Ammon's horn (tissue), 1 donor: ENCODE results near the gene STOX1.
"Not testable (repeated sequence)": the region's sequence is repeated elsewhere in the genome, so short reads cannot be mapped to it uniquely, and the experiment has no call there.

Source experiments
- DNase-seq: peaks from one replicate; pipeline ENCODE4 v3.0.0-alpha.2; 2016; ENCODE audit warnings: low spot score

STOX1 gene

DNA sequence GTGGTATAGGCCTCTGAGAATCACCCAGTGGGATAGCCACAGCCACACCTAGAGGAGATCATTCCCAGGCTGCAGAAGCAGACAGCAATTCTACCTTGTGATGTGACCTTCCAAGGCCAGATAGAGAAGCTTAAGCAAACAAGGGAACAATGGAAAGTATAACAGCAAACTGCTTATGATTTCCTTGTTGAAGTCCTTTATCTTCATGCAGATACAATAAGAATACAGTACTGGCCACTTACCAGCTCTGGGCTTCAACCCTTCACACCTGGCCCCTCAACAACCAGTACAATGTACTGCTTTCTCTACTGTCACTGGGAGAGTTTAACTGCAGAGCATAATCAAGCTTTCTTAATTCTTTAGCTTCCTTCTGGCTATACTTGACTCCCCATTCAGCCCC is 51.2 kb downstream of the STOX1 start:
- no peak for DNase-seq

DNA sequence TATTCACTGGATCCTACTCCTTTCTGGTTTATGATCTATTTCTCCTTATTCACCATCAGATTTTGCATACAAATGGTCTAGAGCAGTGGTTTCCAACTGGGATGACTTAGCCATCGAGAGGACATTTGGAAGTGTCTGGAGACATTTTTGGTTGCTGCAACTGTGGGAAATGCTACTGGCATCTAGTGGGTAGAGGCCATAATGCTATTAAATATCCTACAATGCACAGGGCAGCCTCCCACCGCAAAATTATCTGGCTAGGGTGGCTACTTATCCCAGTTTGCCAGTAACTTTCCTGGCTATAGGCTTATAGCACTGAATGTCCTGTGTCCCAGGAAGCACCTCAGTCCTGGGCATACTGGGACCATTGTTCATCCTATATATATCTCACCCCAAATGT is 52.3 kb downstream of the STOX1 start:
- no peak for DNase-seq

- DNase-seq, result no peak
Observed at GRCh38 chr10:68880181-68880580, 52.9 kb downstream of the STOX1 start.

DNA sequence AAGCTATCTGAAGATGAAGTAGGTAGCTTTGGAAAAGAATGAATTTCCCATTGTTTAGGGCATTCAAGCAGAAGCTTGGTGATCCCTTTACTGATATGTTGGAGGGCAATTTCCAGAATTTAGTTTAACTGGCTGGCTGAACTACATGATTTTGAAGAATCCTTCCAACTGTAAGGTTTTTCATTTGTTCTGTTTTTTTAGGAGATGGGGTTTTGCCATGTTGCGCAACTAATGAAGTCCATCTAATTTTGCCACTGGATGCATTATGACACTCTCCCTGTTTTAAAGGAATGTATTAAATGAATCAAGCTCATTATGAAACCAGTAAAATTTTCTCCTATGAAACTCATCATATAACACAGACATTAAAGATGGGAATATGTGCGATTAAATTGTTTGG is 67.7 kb downstream of the STOX1 start:
- no peak for DNase-seq

DNA sequence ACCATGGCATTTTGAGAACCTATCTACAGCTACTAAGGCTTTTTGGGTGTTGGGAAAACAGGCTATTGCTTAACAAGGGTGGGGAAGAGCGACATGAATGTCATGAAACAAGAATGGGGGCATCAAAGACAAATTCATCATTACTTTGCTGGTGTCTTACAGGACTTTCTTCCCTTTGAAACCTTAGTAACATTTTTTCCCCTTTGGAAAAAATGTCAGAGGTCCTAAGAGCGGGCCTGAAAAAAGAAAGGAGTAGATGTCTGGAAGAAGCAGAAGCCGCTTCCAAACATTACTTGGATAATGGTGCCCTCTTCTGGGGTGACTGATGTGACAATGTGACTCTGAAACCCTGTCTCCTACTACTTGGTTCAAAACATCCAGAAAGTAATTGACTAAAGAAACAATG is 70.0 kb downstream of the STOX1 start:
- peak; percentile 86 for DNase-seq

DNA sequence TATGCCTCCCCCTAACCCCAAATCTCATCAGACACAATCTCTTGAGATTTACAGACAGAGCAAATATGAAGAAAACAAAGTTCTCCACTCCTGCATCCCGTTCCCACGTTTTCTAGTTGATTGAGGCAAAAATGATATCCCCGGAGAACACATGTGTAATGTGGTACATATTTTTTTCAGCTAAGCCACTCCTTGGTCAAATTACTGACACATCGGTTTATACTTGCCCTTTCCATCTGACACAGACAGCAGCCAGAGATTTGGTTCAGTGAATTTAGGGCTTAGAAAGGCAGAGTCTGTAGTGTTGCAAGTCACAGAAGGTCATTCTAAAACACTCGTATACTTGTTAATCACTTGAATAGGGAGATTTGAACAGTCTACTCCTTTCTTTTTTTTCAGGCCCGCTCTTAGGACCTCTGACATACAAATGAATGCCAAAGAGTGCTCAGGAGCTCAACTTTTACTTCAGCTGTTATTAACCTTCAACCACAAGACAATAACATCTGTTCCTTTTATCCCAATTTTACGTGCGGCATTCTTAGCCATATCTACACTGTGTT is 71.9 kb downstream of the STOX1 start:
- no peak for DNase-seq

DNA sequence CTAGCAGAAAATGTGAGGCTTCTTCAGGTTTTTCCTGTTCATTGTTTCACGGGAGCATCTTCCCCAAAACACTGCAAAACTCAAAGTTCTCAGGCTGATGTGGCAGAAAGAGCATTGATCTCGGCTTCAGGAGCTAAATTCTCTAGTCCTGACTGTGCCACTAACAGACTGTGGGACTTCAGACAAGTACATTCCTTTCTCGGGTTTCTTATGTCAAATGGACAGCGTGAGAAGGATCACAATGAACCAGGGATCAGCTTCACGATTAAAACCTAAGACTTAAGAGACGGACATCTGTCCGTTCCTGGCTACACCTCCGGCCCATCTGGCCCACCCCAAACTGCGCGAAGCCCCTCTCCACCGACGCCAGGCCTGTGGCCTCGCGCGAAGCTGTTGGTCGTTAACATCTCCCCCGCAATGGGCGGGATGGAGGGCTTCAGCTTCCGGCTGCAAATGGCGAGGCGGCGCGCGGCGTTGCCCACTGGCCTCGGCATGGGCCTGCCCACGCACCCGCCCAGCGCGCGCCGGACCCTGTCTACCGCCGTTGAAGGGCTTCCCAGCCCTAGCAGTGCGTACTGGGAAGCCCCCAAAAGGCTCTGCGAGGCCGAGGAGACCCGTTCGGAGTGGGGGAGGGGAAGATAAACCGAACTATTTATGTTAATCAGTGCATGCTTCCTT is 73.2 kb downstream of the STOX1 start:
- no peak for DNase-seq

GRCh38 chr10:68901105-68901927 is 74.0 kb downstream of the STOX1 start, which contains the start of gene DDX50:
Gene DDX50, plus strand, starts transcription at chr10:68901315. Its CDS starts 70 bp downstream, at chr10:68901385.
- DNase-seq, result peak; percentile 99

GRCh38 chr10:68902382-68902781 is 75.1 kb downstream of the STOX1 start:
- no peak for DNase-seq

GRCh38 chr10:68924593-68924992 is 97.3 kb downstream of the STOX1 start:
- no peak for DNase-seq

DNA sequence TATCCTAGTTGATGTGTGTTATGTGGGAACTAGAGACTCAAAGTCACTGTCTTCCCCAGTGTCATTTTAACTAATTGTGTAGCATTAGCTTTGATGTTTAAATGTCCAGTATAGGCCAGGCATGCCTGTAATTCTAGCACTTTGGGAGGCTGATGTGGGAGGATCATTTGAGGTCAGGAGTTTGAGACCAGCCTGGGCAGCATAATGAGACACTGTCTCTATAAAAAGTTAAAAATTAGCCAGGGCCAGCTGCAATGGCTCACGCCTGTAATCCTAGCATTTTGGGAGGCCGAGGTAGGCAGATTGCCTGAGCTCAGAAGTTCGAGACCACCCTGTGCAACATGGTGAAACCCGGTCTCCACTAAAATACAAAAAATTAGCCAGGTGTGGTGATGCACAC is 98.2 kb downstream of the STOX1 start:
- DNase-seq, result no peak

GRCh38 chr10:68929157-68929556 is 101.8 kb downstream of the STOX1 start:
- not testable (repeated sequence) for DNase-seq

DNA sequence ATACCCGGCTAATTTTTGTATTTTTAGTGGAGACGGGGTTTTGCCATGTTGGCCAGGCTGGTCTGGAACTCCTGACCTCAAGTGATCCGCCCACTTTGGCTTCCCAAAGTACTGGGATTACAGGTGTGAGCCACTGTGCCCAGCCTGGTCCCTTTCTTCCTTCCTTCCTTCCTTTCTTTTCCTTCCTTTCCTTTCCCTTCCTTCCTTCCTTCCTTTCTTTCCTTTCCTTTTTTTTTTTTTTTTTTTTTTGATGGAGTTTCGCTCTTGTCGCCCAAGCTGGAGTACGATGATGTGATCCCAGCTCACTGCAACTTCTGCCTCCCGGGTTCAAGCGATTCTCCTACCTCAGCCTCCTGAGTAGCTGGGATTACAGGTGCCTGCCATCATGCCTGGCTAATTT is 102.6 kb downstream of the STOX1 start:
- DNase-seq, result not testable (repeated sequence)

GRCh38 chr10:68932860-68933259 is 105.5 kb downstream of the STOX1 start:
- DNase-seq, result not testable (repeated sequence)

DNA sequence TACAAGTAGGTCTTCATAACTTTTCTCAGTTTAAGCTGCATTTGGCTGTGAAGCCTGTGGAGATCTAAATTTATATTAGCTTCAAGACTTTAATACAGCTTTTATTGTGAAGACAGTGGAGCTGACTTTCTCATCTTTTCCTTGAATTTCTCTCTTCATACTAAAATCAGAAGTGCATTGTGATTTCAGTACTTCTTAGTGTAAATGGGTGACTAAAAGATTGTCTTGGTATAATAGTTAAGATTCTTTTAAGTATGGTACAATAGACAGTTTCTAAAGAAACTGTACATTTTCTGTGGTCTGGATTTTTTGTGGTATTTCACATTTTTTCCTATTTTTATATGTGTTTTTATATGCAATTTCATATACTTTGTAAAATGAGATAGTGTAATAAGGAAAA is 107.7 kb downstream of the STOX1 start:
- no peak for DNase-seq

- DNase-seq, result no peak
Observed at GRCh38 chr10:68938117-68938516, 110.8 kb downstream of the STOX1 start.

GRCh38 chr10:68938884-68939283 is 111.6 kb downstream of the STOX1 start:
- DNase-seq, result no peak

DNA sequence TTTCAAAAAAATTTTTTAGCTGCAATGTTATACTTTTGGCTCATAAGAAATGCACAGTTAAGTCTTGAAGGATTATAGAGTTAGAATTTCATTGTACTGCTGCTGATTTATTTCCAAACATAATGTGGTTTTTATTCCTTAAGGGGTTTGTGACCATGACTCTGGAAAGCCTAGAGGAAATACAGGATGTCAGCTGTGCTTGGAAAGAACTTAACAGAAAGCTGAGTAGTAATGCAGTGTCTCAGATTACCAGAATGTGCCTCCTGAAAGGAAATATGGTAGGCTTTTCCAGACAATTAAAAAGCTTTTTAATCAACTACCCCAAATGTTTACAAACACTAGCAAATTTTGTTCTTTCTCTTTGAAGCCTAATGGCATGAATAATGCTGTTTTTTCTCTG is 113.6 kb downstream of the STOX1 start:
- not testable (repeated sequence) for DNase-seq
